ENCODE measurements around the gene APLP2. TPM values are rescaled to one million over a fixed set of nuclear protein-coding genes. Genes with fewer than 3 reads are reported as not detected.

Gene APLP2
- total RNA-seq, 1 experiment from 2014 or later, result 210 TPM

GRCh38 chr11:130031945-130032344 lies 37.7 kb upstream of the APLP2 start:
- no peak for ATAC-seq
- DNase-seq (ENCODE audit: low read depth, low spot score), result no peak
- TF ChIP-seq ZNF274 (IDR thresholded peaks at IDR 0.05; ENCODE audit: low read depth, low read length) (no peak), CEBPB (IDR thresholded peaks at IDR 0.05; ENCODE audit: low read depth) (no peak), EGR1 (IDR thresholded peaks at IDR 0.05; ENCODE audit: low read depth) (no peak), POLR2AphosphoS5 (IDR thresholded peaks at IDR 0.05; ENCODE audit: low read depth, low read length) (no peak), ZFX (IDR thresholded peaks at IDR 0.05) (no peak), ELF1 (IDR thresholded peaks at IDR 0.05; ENCODE audit: borderline replicate concordance, low read depth) (no peak), YY1 (IDR thresholded peaks at IDR 0.05; ENCODE audit: extremely low read depth, insufficient replicate concordance, low read depth, low read length) (no peak), EZH2phosphoT487 (IDR thresholded peaks at IDR 0.05; ENCODE audit: borderline replicate concordance) (no peak), SIN3A (IDR thresholded peaks at IDR 0.05; ENCODE audit: low read depth) (no peak), JUND (IDR thresholded peaks at IDR 0.05) (no peak), TCF7L2 (IDR thresholded peaks at IDR 0.05; ENCODE audit: borderline replicate concordance, extremely low read depth, insufficient read depth, insufficient read length) (no peak), EZH2 (IDR thresholded peaks at IDR 0.05) (no peak), SP1 (IDR thresholded peaks at IDR 0.05; ENCODE audit: low read depth) (no peak)
- TF ChIP-seq, protein P1, sequence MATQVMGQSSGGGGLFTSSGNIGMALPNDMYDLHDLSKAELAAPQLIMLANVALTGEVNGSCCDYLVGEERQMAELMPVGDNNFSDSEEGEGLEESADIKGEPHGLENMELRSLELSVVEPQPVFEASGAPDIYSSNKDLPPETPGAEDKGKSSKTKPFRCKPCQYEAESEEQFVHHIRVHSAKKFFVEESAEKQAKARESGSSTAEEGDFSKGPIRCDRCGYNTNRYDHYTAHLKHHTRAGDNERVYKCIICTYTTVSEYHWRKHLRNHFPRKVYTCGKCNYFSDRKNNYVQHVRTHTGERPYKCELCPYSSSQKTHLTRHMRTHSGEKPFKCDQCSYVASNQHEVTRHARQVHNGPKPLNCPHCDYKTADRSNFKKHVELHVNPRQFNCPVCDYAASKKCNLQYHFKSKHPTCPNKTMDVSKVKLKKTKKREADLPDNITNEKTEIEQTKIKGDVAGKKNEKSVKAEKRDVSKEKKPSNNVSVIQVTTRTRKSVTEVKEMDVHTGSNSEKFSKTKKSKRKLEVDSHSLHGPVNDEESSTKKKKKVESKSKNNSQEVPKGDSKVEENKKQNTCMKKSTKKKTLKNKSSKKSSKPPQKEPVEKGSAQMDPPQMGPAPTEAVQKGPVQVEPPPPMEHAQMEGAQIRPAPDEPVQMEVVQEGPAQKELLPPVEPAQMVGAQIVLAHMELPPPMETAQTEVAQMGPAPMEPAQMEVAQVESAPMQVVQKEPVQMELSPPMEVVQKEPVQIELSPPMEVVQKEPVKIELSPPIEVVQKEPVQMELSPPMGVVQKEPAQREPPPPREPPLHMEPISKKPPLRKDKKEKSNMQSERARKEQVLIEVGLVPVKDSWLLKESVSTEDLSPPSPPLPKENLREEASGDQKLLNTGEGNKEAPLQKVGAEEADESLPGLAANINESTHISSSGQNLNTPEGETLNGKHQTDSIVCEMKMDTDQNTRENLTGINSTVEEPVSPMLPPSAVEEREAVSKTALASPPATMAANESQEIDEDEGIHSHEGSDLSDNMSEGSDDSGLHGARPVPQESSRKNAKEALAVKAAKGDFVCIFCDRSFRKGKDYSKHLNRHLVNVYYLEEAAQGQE (IDR thresholded peaks at IDR 0.05; ENCODE audit: low read depth), result no peak
- TF ChIP-seq, protein P2, sequence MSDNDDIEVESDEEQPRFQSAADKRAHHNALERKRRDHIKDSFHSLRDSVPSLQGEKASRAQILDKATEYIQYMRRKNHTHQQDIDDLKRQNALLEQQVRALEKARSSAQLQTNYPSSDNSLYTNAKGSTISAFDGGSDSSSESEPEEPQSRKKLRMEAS (IDR thresholded peaks at IDR 0.05), result no peak
- Histone ChIP-seq H3K9me2 (ENCODE audit: insufficient read depth) (no peaks in the 10 kb centered on the region), H3K27ac (ENCODE audit: low read depth, low read length) (no peak overlapping the region), H3K79me2 (ENCODE audit: insufficient read depth, low read length) (no peaks in the 10 kb centered on the region), H3K27me3 (ENCODE audit: insufficient read depth, low read length) (no peaks in the 10 kb centered on the region), H2AFZ (ENCODE audit: low read depth, low read length, poor library complexity, severe bottlenecking) (no peak overlapping the region), H3K4me1 (ENCODE audit: control insufficient read depth in 1 of 2, insufficient read depth in 2 of 2, low read length in 2 of 2) (no peaks in the 10 kb centered on the region), H3K9ac (ENCODE audit: low read length) (no peak overlapping the region), H3K9me3 (ENCODE audit: control insufficient read depth in 1 of 2, insufficient read depth in 1 of 2, low read depth in 1 of 2, low read length in 2 of 2) (no peaks in the 10 kb centered on the region), H3K36me3 (ENCODE audit: control insufficient read depth in 1 of 2, insufficient read depth in 2 of 2, low read length in 2 of 2) (no peaks in the 10 kb centered on the region), H3K4me2 (ENCODE audit: low read length) (no peak overlapping the region), H4K20me1 (ENCODE audit: insufficient read depth) (no peaks in the 10 kb centered on the region), H3K4me3 (replicated peaks in 1 of 2; ENCODE audit: low read depth in 1 of 2, low read length in 2 of 2) (no peak overlapping the region)
- CTCF ChIA-PET, result no interaction called here
- POLR2A ChIA-PET, result no interaction called here
- RAD21 ChIA-PET (ENCODE audit: low non-redundant PET in 1 of 2, low total read pairs in 2 of 2, uncharacterized antibody in 2 of 2, unreplicated experiment in 2 of 2), result no interaction called here
- intact Hi-C loops (cut with micrococcal nuclease), result no loop called here
- BruUV-seq (replicated peaks), result no TSS peak
